GM12878 (cell line): Measurements from ENCODE around the gene SSBP2. TPM values are rescaled to one million over a fixed set of nuclear protein-coding genes. Genes with fewer than 3 reads are reported as not detected.

Experiments used
- ATAC-seq: fragments of 200-7000 bp; cut with Tn5 transposase; 3 replicates; pipeline ENCODE4 v1.9.1; 2020; ENCODE audit warnings: mild to moderate bottlenecking, moderate library complexity
- BruUV-seq: library from RNA; stranded (reverse); fragments of 400-500 nt; replicated peaks from 2 replicates; lab custom pipeline; 2021; lab: Mats Ljungman, UMichigan
- CTCF ChIA-PET: fragments of 300-600 bp; sonication (Branson Sonifier 250); formaldehyde crosslinking; extraction: SDS; loops from one replicate; lab custom pipeline; 2021; ENCODE audit warnings: inconsistent platforms; lab: Yijun Ruan, JAX
- POLR2A ChIA-PET: fragments of 350-600 bp; formaldehyde crosslinking; extraction: SDS; loops from one replicate; lab custom pipeline; 2021; ENCODE audit warnings: inconsistent platforms; lab: Charles Lee
- RAD21 ChIA-PET: fragments of 300-600 bp; sonication (Branson Sonifier 250); formaldehyde crosslinking; loops from one replicate; lab custom pipeline; 2023; ENCODE audit warnings: antibody characterized with exemption; ENCODE audit not compliant: unreplicated experiment; lab: Charles Lee
- SMC1A ChIA-PET: fragments of 300-600 bp; sonication (Branson Sonifier 250); formaldehyde crosslinking; loops from one replicate; lab custom pipeline; 2023; ENCODE audit not compliant: unreplicated experiment, uncharacterized antibody; lab: Charles Lee
- DNase-seq: peaks from one replicate; pipeline ENCODE4 v3.0.0-alpha.2; 2011; ENCODE audit warnings: low read depth, low spot score
- FAIRE-seq: peaks from 3 replicates; lab custom pipeline; 2011; peaks lifted over from hg19 to GRCh38; lab: Jason Lieb, UNC
- H2AFZ ChIP-seq: 2 replicates; pipeline ENCODE4 v1.6.0; 2011; ENCODE audit warnings: low read depth, low read length, control low read depth; ENCODE audit not compliant: control insufficient read depth
- H3K27ac ChIP-seq: 2 replicates; pipeline ENCODE4 v1.5.1; 2011; ENCODE audit warnings: control low read depth; ENCODE audit not compliant: control insufficient read depth, insufficient read depth
- H3K27me3 ChIP-seq, 2 experiments: replicated peaks in 1 of 2; 2 replicates each; pipeline versions ENCODE4 v1.6.0 to v1.6.1; 2011; ENCODE audit warnings: low read length in 1 of 2; ENCODE audit not compliant: control insufficient read depth in 2 of 2, insufficient read depth in 2 of 2
- H3K36me3 ChIP-seq, 2 experiments: 2 replicates each; pipeline ENCODE4 v1.5.1; 2011; ENCODE audit warnings: low read length in 1 of 2; ENCODE audit not compliant: control insufficient read depth in 2 of 2, insufficient read depth in 2 of 2
- H3K4me1 ChIP-seq: 2 replicates; pipeline ENCODE4 v1.6.1; 2011; ENCODE audit warnings: mild to moderate bottlenecking, low read length, moderate library complexity, mixed read lengths; ENCODE audit not compliant: control insufficient read depth, insufficient read depth
- H3K4me2 ChIP-seq: 2 replicates; pipeline ENCODE4 v1.6.0; 2011; ENCODE audit warnings: control low read depth; ENCODE audit not compliant: control insufficient read depth, insufficient read depth
- H3K4me3 ChIP-seq: fragments of 200-600 bp; sonication (generic); 2 replicates; pipeline ENCODE4 v1.5.1; 2016
- H3K79me2 ChIP-seq: 2 replicates; pipeline ENCODE4 v1.6.0; 2011; ENCODE audit warnings: low read length; ENCODE audit not compliant: control insufficient read depth, insufficient read depth
- H3K9ac ChIP-seq: 2 replicates; pipeline ENCODE4 v1.8.0; 2011; ENCODE audit warnings: low read length, control low read depth, mixed read lengths; ENCODE audit not compliant: control insufficient read depth, insufficient read depth
- H3K9me3 ChIP-seq: replicated peaks from 3 replicates; pipeline ENCODE4 v1.5.1; 2011; ENCODE audit warnings: mild to moderate bottlenecking, low read length; ENCODE audit not compliant: control insufficient read depth, insufficient read depth
- H4K20me1 ChIP-seq: 2 replicates; pipeline ENCODE4 v1.6.0; 2011; ENCODE audit not compliant: control insufficient read depth, insufficient read depth
- CREB1 ChIP-seq: IDR thresholded peaks from 2 replicates; pipeline ENCODE4 v1.6.1; 2012; ENCODE audit warnings: low read depth, mild to moderate bottlenecking, inconsistent platforms
- JUND ChIP-seq: IDR thresholded peaks from 2 replicates; pipeline ENCODE4 v1.6.1; 2012; ENCODE audit warnings: low read depth, mild to moderate bottlenecking, low read length, improper control_type of control experiment, moderate library complexity
- MEF2B ChIP-seq: fragments of 450-650 bp; IDR thresholded peaks from 2 replicates; pipeline ENCODE4 v1.6.1; 2018; ENCODE audit warnings: mild to moderate bottlenecking, moderate library complexity; ENCODE audit not compliant: partially characterized antibody, poor library complexity, severe bottlenecking
- MYB ChIP-seq: fragments of 150-350 bp; IDR thresholded peaks from 2 replicates; pipeline ENCODE4 v1.6.1; 2014; ENCODE audit warnings: mild to moderate bottlenecking, low read depth, low read length, borderline replicate concordance
- NFYA ChIP-seq: IDR thresholded peaks from 2 replicates; pipeline ENCODE4 v1.6.1; 2011; ENCODE audit warnings: low read depth, mild to moderate bottlenecking, low read length, improper control_type of control experiment, borderline replicate concordance
- NKRF ChIP-seq: fragments of 450-650 bp; conservative IDR thresholded peaks from 2 replicates; pipeline ENCODE4 v1.6.1; 2017; ENCODE audit warnings: mild to moderate bottlenecking, moderate library complexity
- SREBF1 ChIP-seq: IDR thresholded peaks from 2 replicates; pipeline ENCODE4 v1.6.1; 2012; ENCODE audit warnings: mild to moderate bottlenecking, low read length
- USF2 ChIP-seq: IDR thresholded peaks from 2 replicates; pipeline ENCODE4 v1.6.1; 2011; ENCODE audit warnings: low read depth, low read length, improper control_type of control experiment, borderline replicate concordance
- ZNF592 ChIP-seq: fragments of 450-650 bp; IDR thresholded peaks from 2 replicates; pipeline ENCODE4 v1.6.1; 2017; ENCODE audit warnings: mild to moderate bottlenecking, moderate library complexity
- in situ Hi-C: fragments of 300-500 bp; cut with MboI; formaldehyde crosslinking; loops from 9 replicates; pipeline ENCODE4 v1.14.3; 2018; ENCODE audit warnings: mixed read lengths
- intact Hi-C: fragments of 100-400 bp; cut with micrococcal nuclease; formaldehyde crosslinking; loops from one replicate; pipeline ENCODE4 v1.14.2; 2022; ENCODE audit not compliant: unreplicated experiment
- polyA plus RNA-seq, 11 experiments: library from polyadenylated mRNA; depleted of rRNA in 4 of 11; unstranded in 6 of 11; stranded (reverse) in 5 of 11; fragments of >200 nt; fragmentation: Nextera tagmentation in 4 of 11; fragmentation: Illumina TruSeq in 1 of 11; extraction: Ambion mirVana in 4 of 11; extraction: Trizol in 1 of 11; gene quantifications; 1 replicate in 1 of 11; 2 replicates in 10 of 11; pipeline versions ENCODE4 v1.2.1 to v1.2.3, GENCODE V29; 2011 to 2016; ENCODE audit warnings: inconsistent platforms in 2 of 11, missing spikeins in 2 of 11, low read depth in 1 of 11
- total RNA-seq, 4 experiments: library from RNA; depleted of rRNA in 3 of 4; stranded (reverse); fragments of >200 nt in 3 of 4; fragmentation: Illumina TruSeq in 1 of 4; extraction: Trizol in 1 of 4; gene quantifications; 2 replicates each; pipeline versions ENCODE4 v1.2.1 to v1.2.3, GENCODE V29; 2013 to 2021

The SSBP2 gene
- total and polyA plus RNA-seq, 10 of the 15 experiments (the other 5 are each of a cell fraction or from before 2014, with no cell fraction given): 52.2 to 132 (median 110) TPM

GRCh38 chr5:81558188-81558587 is 192.7 kb downstream of the SSBP2 start (continued):
- TF ChIP-seq NKRF (no peak), MEF2B (no peak)

- no peaks in the 10 kb centered on the region for H3K36me3 ChIP-seq
- intact Hi-C loops: no loop called here
- no peaks in the 10 kb centered on the region for H3K27me3 ChIP-seq
- H3K27ac ChIP-seq: no peak overlapping the region
- no peaks in the 10 kb centered on the region for H3K9me3 ChIP-seq
- no TSS peak for BruUV-seq
- TF ChIP-seq MEF2B (no peak), ZNF592 (no peak), CREB1 (no peak), MYB (no peak), USF2 (no peak), JUND (no peak), NFYA (no peak), SREBF1 (no peak)
- TF ChIP-seq, all 136 proteins: peak for 0
- in situ Hi-C loops: no loop called here
- Histone ChIP-seq H3K79me2 (no peaks in the 10 kb centered on the region), H4K20me1 (no peaks in the 10 kb centered on the region), H3K4me3 (no peak overlapping the region), H3K4me2 (no peak overlapping the region), H3K4me1 (no peaks in the 10 kb centered on the region), H2AFZ (no peak overlapping the region), H3K9ac (no peak overlapping the region)
- SMC1A ChIA-PET: no interaction called here
- DNase-seq (no peak), ATAC-seq (peak; percentile 86), FAIRE-seq (no peak)
- RAD21 ChIA-PET: no interaction called here
- CTCF ChIA-PET: interaction anchor here (1.2 kb wide), 1 partner anchor 300 kb away, joined by 3 read pairs; no protein-coding TSS in a partner anchor
- POLR2A ChIA-PET: no interaction called here
These were observed 194.1 kb downstream of the SSBP2 start for GRCh38 chr5:81556809-81557208.
